ENCODE results near the gene IFIT1. TPM values are rescaled to one million over a fixed set of nuclear protein-coding genes. Genes with fewer than 3 reads are reported as not detected.

The IFIT1 gene
- total and polyA plus RNA-seq, 9 of the 15 experiments (the other 6 are each of a cell fraction or from before 2014, with no cell fraction given): 0.03 to 0.40 (median 0.18) TPM

DNA sequence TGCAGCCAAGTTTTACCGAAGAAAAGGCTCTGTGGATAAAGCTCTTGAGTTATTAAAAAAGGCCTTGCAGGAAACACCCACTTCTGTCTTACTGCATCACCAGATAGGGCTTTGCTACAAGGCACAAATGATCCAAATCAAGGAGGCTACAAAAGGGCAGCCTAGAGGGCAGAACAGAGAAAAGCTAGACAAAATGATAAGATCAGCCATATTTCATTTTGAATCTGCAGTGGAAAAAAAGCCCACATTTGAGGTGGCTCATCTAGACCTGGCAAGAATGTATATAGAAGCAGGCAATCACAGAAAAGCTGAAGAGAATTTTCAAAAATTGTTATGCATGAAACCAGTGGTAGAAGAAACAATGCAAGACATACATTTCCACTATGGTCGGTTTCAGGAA lies 10.6 kb downstream of the IFIT1 start:
- no peak overlapping the region for H3K4me2 ChIP-seq (ENCODE audit: insufficient read depth, low read length)
- FAIRE-seq (no peak), ATAC-seq (no peak), DNase-seq (ENCODE audit: extremely low read depth in 1 of 4, low spot score in 3 of 4) (no peak)
- no peak overlapping the region for H3K4me3 ChIP-seq
- H3K27me3 ChIP-seq (ENCODE audit: control insufficient read depth in 2 of 2, insufficient read depth in 2 of 2, low read length in 2 of 2): no peaks in the 10 kb centered on the region
- H4K20me1 ChIP-seq (replicated peaks; ENCODE audit: control insufficient read depth, insufficient read depth, low read length): no peaks in the 10 kb centered on the region
- 15% methylated on average over 2 of the region's 2 CpGs for WGBS (ENCODE audit: insufficient coverage, low coverage, missing lambda C conversion rate)
- in situ Hi-C loops (cut with MboI): no loop called here
- intact Hi-C loops (cut with micrococcal nuclease): no loop called here
- H3K27ac ChIP-seq (ENCODE audit: extremely low read depth, low read depth, low read length): no peak overlapping the region
- no peak overlapping the region for H2AFZ ChIP-seq (ENCODE audit: low read depth, low read length)
- no peaks in the 10 kb centered on the region for H3K79me2 ChIP-seq (ENCODE audit: control insufficient read depth, insufficient read depth, low read length)
- POLR2A ChIA-PET: no interaction called here
- BruUV-seq (replicated peaks): no TSS peak
- CTCF ChIA-PET (ENCODE audit: low intra/inter-chr PET ratio): no interaction called here
- no peaks in the 10 kb centered on the region; a peak in 1 of 5 replicates for H3K4me1 ChIP-seq (replicated peaks in 1 of 2; ENCODE audit: control insufficient read depth in 2 of 2, insufficient read depth in 2 of 2, low read length in 2 of 2)
- H3K36me3 ChIP-seq (ENCODE audit: control insufficient read depth, insufficient read depth, low read length): no peaks in the 10 kb centered on the region
- no peak overlapping the region for H3K9ac ChIP-seq (ENCODE audit: insufficient read depth in 1 of 2, low read depth in 2 of 2, low read length in 2 of 2)
- H3K9me3 ChIP-seq (replicated peaks; ENCODE audit: control insufficient read depth, insufficient read depth, low read depth, low read length): no peaks in the 10 kb centered on the region
- H3K9me1 ChIP-seq (ENCODE audit: control insufficient read depth, insufficient read depth, low read length): no peaks in the 10 kb centered on the region
- TF ChIP-seq MEIS2 (IDR thresholded peaks at IDR 0.05; ENCODE audit: partially characterized antibody) (peak; percentile 36), CTBP1 (IDR thresholded peaks at IDR 0.05; ENCODE audit: borderline replicate concordance) (no peak), SOX6 (IDR thresholded peaks at IDR 0.05) (no peak), ZNF707 (CRISPR knock-in tag; conservative IDR thresholded peaks at IDR 0.05) (no peak), SRSF1 (IDR thresholded peaks at IDR 0.05; ENCODE audit: low read depth, low read length) (no peak), KAT7 (CRISPR knock-in tag; IDR thresholded peaks at IDR 0.05; ENCODE audit: borderline replicate concordance) (no peak), TBP (optimal IDR thresholded peaks at IDR 0.05; ENCODE audit: low read depth, low read length) (no peak), BCOR (IDR thresholded peaks at IDR 0.05) (no peak), ZNF23 (CRISPR knock-in tag; IDR thresholded peaks at IDR 0.05) (no peak), ZC3H8 (IDR thresholded peaks at IDR 0.05) (no peak)
- TF ChIP-seq, protein P1, sequence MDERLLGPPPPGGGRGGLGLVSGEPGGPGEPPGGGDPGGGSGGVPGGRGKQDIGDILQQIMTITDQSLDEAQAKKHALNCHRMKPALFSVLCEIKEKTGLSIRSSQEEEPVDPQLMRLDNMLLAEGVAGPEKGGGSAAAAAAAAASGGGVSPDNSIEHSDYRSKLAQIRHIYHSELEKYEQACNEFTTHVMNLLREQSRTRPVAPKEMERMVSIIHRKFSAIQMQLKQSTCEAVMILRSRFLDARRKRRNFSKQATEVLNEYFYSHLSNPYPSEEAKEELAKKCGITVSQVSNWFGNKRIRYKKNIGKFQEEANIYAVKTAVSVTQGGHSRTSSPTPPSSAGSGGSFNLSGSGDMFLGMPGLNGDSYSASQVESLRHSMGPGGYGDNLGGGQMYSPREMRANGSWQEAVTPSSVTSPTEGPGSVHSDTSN (CRISPR knock-in tag; IDR thresholded peaks at IDR 0.05; ENCODE audit: low read depth): no peak
- TF ChIP-seq, protein P1 (tag; conservative IDR thresholded peaks at IDR 0.05; ENCODE audit: low read depth): peak; percentile 65
- TF ChIP-seq, protein P2, sequence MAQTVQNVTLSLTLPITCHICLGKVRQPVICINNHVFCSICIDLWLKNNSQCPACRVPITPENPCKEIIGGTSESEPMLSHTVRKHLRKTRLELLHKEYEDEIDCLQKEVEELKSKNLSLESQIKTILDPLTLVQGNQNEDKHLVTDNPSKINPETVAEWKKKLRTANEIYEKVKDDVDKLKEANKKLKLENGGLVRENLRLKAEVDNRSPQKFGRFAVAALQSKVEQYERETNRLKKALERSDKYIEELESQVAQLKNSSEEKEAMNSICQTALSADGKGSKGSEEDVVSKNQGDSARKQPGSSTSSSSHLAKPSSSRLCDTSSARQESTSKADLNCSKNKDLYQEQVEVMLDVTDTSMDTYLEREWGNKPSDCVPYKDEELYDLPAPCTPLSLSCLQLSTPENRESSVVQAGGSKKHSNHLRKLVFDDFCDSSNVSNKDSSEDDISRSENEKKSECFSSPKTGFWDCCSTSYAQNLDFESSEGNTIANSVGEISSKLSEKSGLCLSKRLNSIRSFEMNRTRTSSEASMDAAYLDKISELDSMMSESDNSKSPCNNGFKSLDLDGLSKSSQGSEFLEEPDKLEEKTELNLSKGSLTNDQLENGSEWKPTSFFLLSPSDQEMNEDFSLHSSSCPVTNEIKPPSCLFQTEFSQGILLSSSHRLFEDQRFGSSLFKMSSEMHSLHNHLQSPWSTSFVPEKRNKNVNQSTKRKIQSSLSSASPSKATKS (CRISPR knock-in tag; IDR thresholded peaks at IDR 0.05): no peak
